ENCODE data around the gene TDP1.
A peak's percentile ranks its signal among the peaks of the same experiment; 100 is the strongest.

Gene TDP1

DNA sequence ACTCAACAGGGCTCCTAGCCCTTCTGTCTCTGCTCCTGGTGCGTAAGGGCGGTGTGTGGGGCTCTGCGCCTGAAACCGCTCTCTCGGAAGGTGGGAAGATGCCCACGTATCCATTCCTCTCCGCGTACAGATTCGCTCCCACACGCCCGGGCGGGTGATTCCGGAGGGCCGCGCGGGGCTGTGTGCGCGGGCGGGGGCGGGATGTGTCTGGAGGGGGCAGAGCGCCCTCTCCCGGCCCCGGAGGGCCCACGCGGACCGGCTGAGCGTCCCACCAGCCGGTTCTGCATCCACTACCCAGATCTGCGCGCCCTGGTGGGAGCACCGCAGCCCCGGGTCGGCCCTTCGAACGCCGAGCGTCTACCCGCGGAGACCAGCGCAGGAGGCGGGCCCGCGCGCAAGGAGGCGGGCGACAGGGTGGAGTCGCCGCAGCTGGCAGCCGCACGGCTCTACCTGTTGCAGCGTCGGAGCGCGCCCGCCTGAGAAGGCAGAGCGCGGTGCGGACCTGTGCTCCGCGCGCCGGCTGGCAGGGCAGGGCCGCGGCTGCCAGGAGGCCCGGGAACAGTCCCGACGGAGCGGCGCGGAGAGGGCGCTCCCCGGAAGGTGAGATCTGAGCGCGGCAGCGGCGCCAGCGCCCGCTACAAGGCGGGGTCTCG, 104.7 kb downstream of the TDP1 start:
- TF ChIP-seq, protein P1, sequence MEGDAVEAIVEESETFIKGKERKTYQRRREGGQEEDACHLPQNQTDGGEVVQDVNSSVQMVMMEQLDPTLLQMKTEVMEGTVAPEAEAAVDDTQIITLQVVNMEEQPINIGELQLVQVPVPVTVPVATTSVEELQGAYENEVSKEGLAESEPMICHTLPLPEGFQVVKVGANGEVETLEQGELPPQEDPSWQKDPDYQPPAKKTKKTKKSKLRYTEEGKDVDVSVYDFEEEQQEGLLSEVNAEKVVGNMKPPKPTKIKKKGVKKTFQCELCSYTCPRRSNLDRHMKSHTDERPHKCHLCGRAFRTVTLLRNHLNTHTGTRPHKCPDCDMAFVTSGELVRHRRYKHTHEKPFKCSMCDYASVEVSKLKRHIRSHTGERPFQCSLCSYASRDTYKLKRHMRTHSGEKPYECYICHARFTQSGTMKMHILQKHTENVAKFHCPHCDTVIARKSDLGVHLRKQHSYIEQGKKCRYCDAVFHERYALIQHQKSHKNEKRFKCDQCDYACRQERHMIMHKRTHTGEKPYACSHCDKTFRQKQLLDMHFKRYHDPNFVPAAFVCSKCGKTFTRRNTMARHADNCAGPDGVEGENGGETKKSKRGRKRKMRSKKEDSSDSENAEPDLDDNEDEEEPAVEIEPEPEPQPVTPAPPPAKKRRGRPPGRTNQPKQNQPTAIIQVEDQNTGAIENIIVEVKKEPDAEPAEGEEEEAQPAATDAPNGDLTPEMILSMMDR (IDR thresholded peaks at IDR 0.05): no peak
- peaks cover 0 to 65% of the 10 kb centered on the region in 2 donors for H3K27me3 ChIP-seq
- no peak overlapping the region for H3K27ac ChIP-seq
- intact Hi-C loops (cut with DNase I; ENCODE audit: low total_unique reads): no loop called here
- H3K4me1 ChIP-seq: peaks cover 0 to 29% (median 26%) of the 10 kb centered on the region in 4 donors
- DNase-seq: no peak
- no peaks in the 10 kb centered on the region for H3K9me3 ChIP-seq
- no peaks in the 10 kb centered on the region for H3K36me3 ChIP-seq
- peak overlapping the region; percentile 40 to 47 for H3K4me3 ChIP-seq

DNA sequence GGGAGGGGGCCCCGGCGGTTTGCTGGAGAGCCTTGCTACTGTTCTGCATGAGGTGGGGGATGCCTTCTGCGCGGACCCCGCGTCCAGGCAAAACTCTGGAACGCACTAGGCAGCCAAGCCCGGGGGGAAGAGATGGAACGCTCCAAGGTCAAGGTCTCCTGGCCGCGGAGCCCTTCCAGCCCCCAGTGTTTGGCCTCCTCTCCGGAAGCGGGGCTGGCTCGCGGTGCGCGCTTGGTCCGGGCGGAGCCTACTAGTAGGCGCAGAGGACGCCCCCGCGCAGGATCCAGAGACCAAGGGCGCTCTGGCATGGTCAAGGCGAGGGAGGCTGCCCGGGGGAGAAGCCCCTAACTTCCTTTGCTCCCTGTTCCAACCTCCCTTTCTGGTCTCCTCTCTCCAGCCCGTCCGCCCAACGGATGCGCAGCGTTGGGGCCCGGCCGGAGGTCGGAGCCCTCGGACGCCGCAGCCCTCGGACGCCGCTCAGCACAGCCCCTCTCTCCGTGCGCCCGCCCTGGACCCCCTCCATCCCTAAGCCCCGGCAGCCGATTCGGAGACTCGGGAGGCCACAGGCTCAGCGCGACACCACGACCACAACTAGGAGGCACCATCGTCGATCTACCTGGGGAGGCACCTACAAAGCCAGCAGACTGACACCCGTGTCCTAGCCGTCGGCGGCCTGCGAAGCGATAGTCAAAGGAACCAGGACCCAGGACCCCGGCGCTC, 105.4 kb downstream of the TDP1 start:
- peaks cover 0 to 29% (median 26%) of the 10 kb centered on the region in 4 donors for H3K4me1 ChIP-seq

DNA sequence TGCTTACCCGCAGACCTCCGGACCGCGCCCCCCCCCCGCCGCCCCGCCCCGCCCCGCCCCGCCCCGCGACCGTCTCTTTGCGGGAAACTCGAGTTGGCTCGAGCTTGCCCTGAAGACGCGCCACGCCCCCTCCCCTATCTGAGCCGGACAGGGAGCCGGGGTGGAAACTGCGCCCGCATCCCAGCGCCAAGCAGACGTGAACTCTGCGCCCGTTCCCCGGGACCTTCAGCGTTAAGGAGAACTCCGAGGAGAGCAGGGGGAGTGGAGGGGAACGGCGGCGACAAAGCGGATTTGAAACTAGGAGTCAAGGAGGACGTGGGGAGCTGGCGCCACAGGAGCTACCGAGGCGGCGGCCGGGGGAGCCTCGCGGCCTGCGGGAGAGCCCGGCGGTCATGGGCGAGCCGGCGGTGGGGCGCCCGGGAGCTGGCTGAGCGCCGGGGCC, 106.0 kb downstream of the TDP1 start, which contains the start of gene KCNK13:
KCNK13 (plus strand) TSS at position 310 of the 442 bp plus-strand sequence. CDS start 212 bp downstream, outside the sequence.
- intact Hi-C loops (cut with DNase I; ENCODE audit: low total_unique reads): no loop called here
- peaks cover 0 to 29% (median 26%) of the 10 kb centered on the region in 4 donors for H3K4me1 ChIP-seq
- TF ChIP-seq, protein P1 (IDR thresholded peaks at IDR 0.05): no peak
- peak within 1 kb of the TSS; percentile 40 to 47 for H3K4me3 ChIP-seq
- H3K27ac ChIP-seq: no peak within 1 kb of the TSS
- H3K36me3 ChIP-seq: no peaks in the 10 kb centered on the region
- no peaks in the 10 kb centered on the region for H3K9me3 ChIP-seq
- peaks cover 0 to 73% of the 10 kb centered on the region in 2 donors for H3K27me3 ChIP-seq
- DNase-seq: no peak

More for the DNA sequence above, 105.4 kb downstream of the TDP1 start:
- Histone ChIP-seq H3K4me3 (peak overlapping the region; percentile 40 to 47), H3K9me3 (no peaks in the 10 kb centered on the region), H3K27ac (no peak overlapping the region), H3K27me3 (peaks cover 0 to 71% of the 10 kb centered on the region in 2 donors), H3K36me3 (no peaks in the 10 kb centered on the region)
- TF ChIP-seq, protein P1 (IDR thresholded peaks at IDR 0.05): no peak
- intact Hi-C loops (cut with DNase I; ENCODE audit: low total_unique reads): no loop called here
- no peak for DNase-seq

DNA sequence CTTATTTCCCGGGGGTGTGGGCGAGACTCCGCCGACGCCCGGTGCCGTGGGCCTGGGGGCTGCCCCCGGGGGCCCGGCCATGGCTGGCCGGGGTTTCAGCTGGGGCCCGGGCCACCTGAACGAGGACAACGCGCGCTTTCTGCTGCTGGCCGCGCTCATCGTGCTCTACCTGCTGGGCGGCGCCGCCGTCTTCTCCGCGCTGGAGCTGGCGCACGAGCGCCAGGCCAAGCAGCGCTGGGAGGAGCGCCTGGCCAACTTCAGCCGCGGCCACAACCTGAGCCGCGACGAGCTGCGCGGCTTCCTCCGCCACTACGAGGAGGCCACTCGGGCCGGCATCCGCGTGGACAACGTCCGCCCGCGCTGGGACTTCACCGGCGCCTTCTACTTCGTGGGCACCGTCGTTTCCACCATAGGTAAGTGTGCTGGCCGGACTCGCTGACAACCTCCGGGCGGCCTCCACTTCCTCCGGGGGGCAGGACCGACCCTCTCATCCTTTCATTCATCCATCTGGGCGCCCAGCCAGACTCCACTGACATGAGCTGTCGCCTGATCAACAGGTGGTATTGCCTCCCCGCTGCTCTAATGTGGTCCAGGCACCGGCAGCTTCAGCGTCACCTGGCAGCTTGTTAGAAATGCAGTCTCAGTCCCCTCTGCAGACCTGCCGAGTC, 106.5 kb downstream of the TDP1 start:
- Histone ChIP-seq H3K36me3 (no peaks in the 10 kb centered on the region), H3K4me1 (peaks cover 0 to 29% (median 26%) of the 10 kb centered on the region in 4 donors), H3K4me3 (peak overlapping the region; percentile 40 to 47), H3K27ac (no peak overlapping the region), H3K9me3 (no peaks in the 10 kb centered on the region), H3K27me3 (peaks cover 0 to 68% of the 10 kb centered on the region in 2 donors)
- TF ChIP-seq, protein P1 (IDR thresholded peaks at IDR 0.05): no peak
- DNase-seq: no peak
- intact Hi-C loops (cut with DNase I; ENCODE audit: low total_unique reads): no loop called here

DNA sequence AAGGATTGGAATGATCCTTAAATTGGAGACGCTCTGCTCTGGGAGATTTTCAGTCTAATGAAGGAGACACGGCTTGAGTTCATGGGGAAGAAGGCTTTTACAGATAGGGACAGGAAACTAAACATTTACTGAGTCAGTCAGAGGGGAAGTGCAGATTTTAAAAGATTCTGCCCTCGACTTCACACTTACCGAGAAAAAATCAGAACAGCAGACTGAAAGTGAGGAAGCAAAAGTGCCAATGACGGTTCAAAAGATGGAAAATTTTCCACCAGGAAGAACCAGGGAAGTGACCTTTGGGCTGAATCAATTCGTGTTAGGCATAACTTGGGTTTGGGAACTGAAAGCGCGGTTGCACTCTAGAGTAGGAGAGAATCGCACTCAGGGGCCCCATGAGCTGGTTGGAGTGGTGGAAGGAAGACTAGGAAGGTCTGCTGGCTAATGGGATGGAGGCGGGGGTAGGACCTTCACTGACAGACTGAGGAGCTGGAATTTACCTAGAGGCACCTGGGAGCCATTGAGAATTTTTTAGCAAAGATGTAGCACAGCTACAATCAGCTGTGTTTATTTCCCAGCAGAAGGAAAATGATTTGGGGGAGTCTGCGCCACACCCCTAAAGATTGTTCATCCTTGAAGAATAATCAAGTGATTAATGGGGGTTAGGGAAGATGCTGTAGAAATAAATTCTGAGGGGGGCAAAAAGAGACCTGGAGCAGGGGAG, 107.3 kb downstream of the TDP1 start:
- Histone ChIP-seq H3K36me3 (no peaks in the 10 kb centered on the region), H3K27me3 (peaks cover 0 to 69% of the 10 kb centered on the region in 2 donors), H3K27ac (no peak overlapping the region), H3K4me3 (peak overlapping the region in 1 of 2 donors; percentile 40), H3K4me1 (peaks cover 0 to 29% (median 26%) of the 10 kb centered on the region in 4 donors), H3K9me3 (no peaks in the 10 kb centered on the region)
- intact Hi-C loops (cut with DNase I; ENCODE audit: low total_unique reads): no loop called here
- TF ChIP-seq, protein P1 (IDR thresholded peaks at IDR 0.05): no peak
- DNase-seq: no peak
